GM12864 (cell line): Measurements from ENCODE around the gene CDHR5.

Experiments used
- DNase-seq: peaks from one replicate; pipeline ENCODE4 v3.0.0-alpha.2; 2011; ENCODE audit warnings: low read depth
- H3K4me3 ChIP-seq: 2 replicates; pipeline ENCODE4 v1.5.1; 2011; ENCODE audit warnings: mild to moderate bottlenecking, low read depth, low read length, control low read depth
- CTCF ChIP-seq: IDR thresholded peaks from 2 replicates; pipeline ENCODE4 v1.5.1; 2011; ENCODE audit warnings: low read depth, mild to moderate bottlenecking, moderate library complexity, low read length, control low read depth, inconsistent platforms; ENCODE audit errors: missing control alignments

The CDHR5 gene

GRCh38 chr11:660681-661444, 36.1 kb upstream of the CDHR5 start:
- no peak for DNase-seq
- H3K4me3 ChIP-seq: no peak overlapping the region
- TF ChIP-seq CTCF: no peak

GRCh38 chr11:660281-660680, 35.5 kb upstream of the CDHR5 start:
- no peak for DNase-seq
- no peak overlapping the region; the same call in 1 of the 2 replicates for H3K4me3 ChIP-seq
- no peak for TF ChIP-seq CTCF

- no peak overlapping the region; the same call in 1 of the 2 replicates for H3K4me3 ChIP-seq
- no peak for DNase-seq
- TF ChIP-seq CTCF: no peak
Observed at GRCh38 chr11:659532-660085, 34.9 kb upstream of the CDHR5 start.

GRCh38 chr11:657691-658126, 33.0 kb upstream of the CDHR5 start:
- no peak for TF ChIP-seq CTCF

GRCh38 chr11:656866-657265, 32.1 kb upstream of the CDHR5 start:
- H3K4me3 ChIP-seq: no peak overlapping the region
- DNase-seq: no peak
- TF ChIP-seq CTCF: no peak

More at GRCh38 chr11:657691-658126, 33.0 kb upstream of the CDHR5 start:
- no peak overlapping the region for H3K4me3 ChIP-seq
- DNase-seq: no peak

- TF ChIP-seq CTCF: no peak
- no peak overlapping the region for H3K4me3 ChIP-seq
- DNase-seq: no peak
Observed at GRCh38 chr11:656426-656825, 31.7 kb upstream of the CDHR5 start.
